ENCODE data around the gene RASEF.

DNA sequence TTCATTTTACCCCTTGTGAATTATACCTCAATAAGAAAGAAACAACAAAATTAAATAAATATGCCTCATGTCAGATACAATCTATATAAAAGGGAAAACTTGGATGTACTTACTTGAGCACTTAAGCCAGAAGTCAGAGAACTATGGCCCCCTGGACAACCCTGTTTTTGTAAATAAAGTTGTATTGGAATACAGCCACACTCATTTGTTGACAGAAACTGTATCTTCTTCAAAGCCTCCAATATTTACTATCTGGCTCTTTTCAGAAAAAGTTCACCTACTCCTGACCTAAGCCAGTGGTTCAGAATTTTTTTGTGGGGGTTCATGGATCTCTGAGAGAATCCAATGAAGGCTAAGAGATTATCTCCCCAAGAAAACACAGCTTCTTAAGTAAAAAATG lies 45.3 kb upstream of the RASEF start:
- TF ChIP-seq TAF1 (IDR thresholded peaks at IDR 0.05; ENCODE audit: low read depth) (no peak), CEBPB (IDR thresholded peaks at IDR 0.05) (no peak), RAD21 (IDR thresholded peaks at IDR 0.05; ENCODE audit: low read depth) (no peak), CREB1 (IDR thresholded peaks at IDR 0.05; ENCODE audit: low read depth) (no peak), EP300 (IDR thresholded peaks at IDR 0.05; ENCODE audit: borderline replicate concordance) (no peak)
- TF ChIP-seq, protein P1, sequence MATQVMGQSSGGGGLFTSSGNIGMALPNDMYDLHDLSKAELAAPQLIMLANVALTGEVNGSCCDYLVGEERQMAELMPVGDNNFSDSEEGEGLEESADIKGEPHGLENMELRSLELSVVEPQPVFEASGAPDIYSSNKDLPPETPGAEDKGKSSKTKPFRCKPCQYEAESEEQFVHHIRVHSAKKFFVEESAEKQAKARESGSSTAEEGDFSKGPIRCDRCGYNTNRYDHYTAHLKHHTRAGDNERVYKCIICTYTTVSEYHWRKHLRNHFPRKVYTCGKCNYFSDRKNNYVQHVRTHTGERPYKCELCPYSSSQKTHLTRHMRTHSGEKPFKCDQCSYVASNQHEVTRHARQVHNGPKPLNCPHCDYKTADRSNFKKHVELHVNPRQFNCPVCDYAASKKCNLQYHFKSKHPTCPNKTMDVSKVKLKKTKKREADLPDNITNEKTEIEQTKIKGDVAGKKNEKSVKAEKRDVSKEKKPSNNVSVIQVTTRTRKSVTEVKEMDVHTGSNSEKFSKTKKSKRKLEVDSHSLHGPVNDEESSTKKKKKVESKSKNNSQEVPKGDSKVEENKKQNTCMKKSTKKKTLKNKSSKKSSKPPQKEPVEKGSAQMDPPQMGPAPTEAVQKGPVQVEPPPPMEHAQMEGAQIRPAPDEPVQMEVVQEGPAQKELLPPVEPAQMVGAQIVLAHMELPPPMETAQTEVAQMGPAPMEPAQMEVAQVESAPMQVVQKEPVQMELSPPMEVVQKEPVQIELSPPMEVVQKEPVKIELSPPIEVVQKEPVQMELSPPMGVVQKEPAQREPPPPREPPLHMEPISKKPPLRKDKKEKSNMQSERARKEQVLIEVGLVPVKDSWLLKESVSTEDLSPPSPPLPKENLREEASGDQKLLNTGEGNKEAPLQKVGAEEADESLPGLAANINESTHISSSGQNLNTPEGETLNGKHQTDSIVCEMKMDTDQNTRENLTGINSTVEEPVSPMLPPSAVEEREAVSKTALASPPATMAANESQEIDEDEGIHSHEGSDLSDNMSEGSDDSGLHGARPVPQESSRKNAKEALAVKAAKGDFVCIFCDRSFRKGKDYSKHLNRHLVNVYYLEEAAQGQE (IDR thresholded peaks at IDR 0.05; ENCODE audit: low read depth): no peak
